ENCODE data around the gene SRPK2. TPM values are rescaled to one million over a fixed set of nuclear protein-coding genes. Genes with fewer than 3 reads are reported as not detected.
A peak's percentile ranks its signal among the peaks of the same experiment; 100 is the strongest.
"Not testable (repeated sequence)": the region's sequence is repeated elsewhere in the genome, so short reads cannot be mapped to it uniquely, and the experiment has no call there.

Gene SRPK2
- total RNA-seq, 1 donor from 2014 or later = 54.1 TPM

GRCh38 chr7:105198223-105198622 is 190.5 kb downstream of the SRPK2 start:
- Histone ChIP-seq H3K4me2 (no peak overlapping the region), H3K9ac (no peak overlapping the region), H3K79me2 (ENCODE audit: low read depth) (peaks cover 11% of the 10 kb centered on the region), H2AFZ (replicated peaks) (no peak overlapping the region), H3K36me3 (no peaks in the 10 kb centered on the region), H3F3A (ENCODE audit: low read depth) (no peaks in the 10 kb centered on the region), H4K20me1 (ENCODE audit: low read depth) (peaks cover 7% of the 10 kb centered on the region), H3K4me1 (peaks cover 18% of the 10 kb centered on the region), H3K4me3 (no peak overlapping the region), H3K9me3 (ENCODE audit: low read depth) (no peaks in the 10 kb centered on the region), H3K27ac (no peak overlapping the region), H3K27me3 (no peaks in the 10 kb centered on the region)
- peak; percentile 15 for DNase-seq (ENCODE audit: low spot score)
- peak overlapping the region; percentile 4 for H3K27ac Mint-ChIP-seq
- H3K36me3 Mint-ChIP-seq = peaks cover 27% of the 10 kb centered on the region
- no peaks in the 10 kb centered on the region for H3K9me3 Mint-ChIP-seq
- TF ChIP-seq CTCF (IDR thresholded peaks at IDR 0.05) = no peak
- TF ChIP-seq EZH2 (IDR thresholded peaks at IDR 0.05) = no peak
- TF ChIP-seq EZH2phosphoT487 (IDR thresholded peaks at IDR 0.05) = no peak
- peaks cover 15% of the 10 kb centered on the region for H3K4me1 Mint-ChIP-seq
- H3K4me3 Mint-ChIP-seq = no peak overlapping the region
- H3K27me3 Mint-ChIP-seq (ENCODE audit: insufficient read depth, low read depth) = peaks cover 2% of the 10 kb centered on the region

DNA sequence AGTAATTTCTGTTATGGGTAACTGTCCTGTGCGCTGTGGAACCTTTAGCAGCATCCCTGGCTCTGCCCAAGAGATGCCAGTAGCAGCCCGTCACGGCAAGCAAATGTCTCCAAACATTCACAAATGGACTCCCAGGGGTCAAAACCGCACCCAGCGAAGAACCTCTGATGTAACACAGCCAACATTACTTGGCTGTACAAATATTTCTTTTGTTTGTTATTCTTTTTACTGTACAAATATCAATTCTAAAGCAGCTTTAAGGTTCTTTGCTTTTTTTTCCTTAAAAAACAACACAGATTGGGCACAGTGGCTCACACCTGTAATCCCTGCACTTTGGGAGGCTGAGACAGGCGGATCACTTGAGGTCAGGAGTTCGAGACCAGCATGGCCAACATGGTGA is 192.2 kb downstream of the SRPK2 start:
- Mint-ChIP-seq H3K9me3 (no peaks in the 10 kb centered on the region), H3K36me3 (peaks cover 17% of the 10 kb centered on the region), H3K4me3 (no peak overlapping the region), H3K4me1 (peaks cover 9% of the 10 kb centered on the region), H3K27ac (no peak overlapping the region), H3K27me3 (ENCODE audit: insufficient read depth, low read depth) (peaks cover 2% of the 10 kb centered on the region)
- Histone ChIP-seq H3K79me2 (ENCODE audit: low read depth) (peaks cover 11% of the 10 kb centered on the region), H2AFZ (replicated peaks) (no peak overlapping the region), H3K4me2 (no peak overlapping the region), H3K27me3 (no peaks in the 10 kb centered on the region), H3K27ac (no peak overlapping the region), H4K20me1 (ENCODE audit: low read depth) (peaks cover 5% of the 10 kb centered on the region), H3K9ac (no peak overlapping the region), H3K4me3 (no peak overlapping the region), H3K36me3 (no peaks in the 10 kb centered on the region), H3K9me3 (ENCODE audit: low read depth) (no peaks in the 10 kb centered on the region), H3K4me1 (peaks cover 12% of the 10 kb centered on the region), H3F3A (ENCODE audit: low read depth) (no peaks in the 10 kb centered on the region)
- no peak for TF ChIP-seq EZH2phosphoT487 (IDR thresholded peaks at IDR 0.05)
- TF ChIP-seq CTCF (IDR thresholded peaks at IDR 0.05) = no peak
- no peak for TF ChIP-seq EZH2 (IDR thresholded peaks at IDR 0.05)
- no peak for DNase-seq (ENCODE audit: low spot score)

DNA sequence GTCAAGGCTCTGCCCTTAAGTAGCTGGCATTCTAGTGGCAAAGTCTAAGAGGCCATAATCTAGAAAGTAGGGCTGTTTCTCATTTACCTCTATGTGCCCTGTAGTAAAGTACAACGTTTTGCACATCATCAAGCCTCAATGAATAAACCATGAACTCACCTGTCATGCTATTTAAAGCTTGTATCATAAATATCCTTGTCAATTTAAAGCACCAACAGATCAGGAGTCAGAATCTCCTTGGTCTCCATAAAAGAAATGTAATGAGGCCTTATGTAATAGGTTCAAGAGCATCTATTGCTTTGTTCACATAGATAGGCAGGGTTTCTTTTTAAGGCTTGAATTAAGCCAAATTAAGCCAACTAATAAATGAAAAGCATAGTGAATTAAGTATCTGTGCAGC is 192.8 kb downstream of the SRPK2 start:
- Histone ChIP-seq H3K4me3 (no peak overlapping the region), H3K79me2 (ENCODE audit: low read depth) (peaks cover 11% of the 10 kb centered on the region), H3K27ac (no peak overlapping the region), H3K27me3 (no peaks in the 10 kb centered on the region), H3K4me1 (peaks cover 12% of the 10 kb centered on the region), H3F3A (ENCODE audit: low read depth) (no peaks in the 10 kb centered on the region), H3K9me3 (ENCODE audit: low read depth) (no peaks in the 10 kb centered on the region), H4K20me1 (ENCODE audit: low read depth) (peaks cover 5% of the 10 kb centered on the region), H2AFZ (replicated peaks) (no peak overlapping the region), H3K9ac (no peak overlapping the region), H3K4me2 (no peak overlapping the region), H3K36me3 (no peaks in the 10 kb centered on the region)
- no peaks in the 10 kb centered on the region for H3K9me3 Mint-ChIP-seq
- peaks cover 2% of the 10 kb centered on the region for H3K27me3 Mint-ChIP-seq (ENCODE audit: insufficient read depth, low read depth)
- H3K36me3 Mint-ChIP-seq = peaks cover 17% of the 10 kb centered on the region
- no peak overlapping the region for H3K27ac Mint-ChIP-seq
- no peak overlapping the region for H3K4me3 Mint-ChIP-seq
- peaks cover 9% of the 10 kb centered on the region for H3K4me1 Mint-ChIP-seq
- TF ChIP-seq EZH2 (IDR thresholded peaks at IDR 0.05) (no peak), EZH2phosphoT487 (IDR thresholded peaks at IDR 0.05) (no peak), CTCF (IDR thresholded peaks at IDR 0.05) (no peak)
- DNase-seq (ENCODE audit: low spot score) = no peak

GRCh38 chr7:105194959-105195358 is 193.8 kb downstream of the SRPK2 start:
- H3K79me2 ChIP-seq (ENCODE audit: low read depth) = peaks cover 11% of the 10 kb centered on the region
- not testable (repeated sequence) for H3K36me3 Mint-ChIP-seq; H3K4me3 Mint-ChIP-seq; H3K27me3 Mint-ChIP-seq (ENCODE audit: insufficient read depth, low read depth); H3K27me3 ChIP-seq; H3K4me3 ChIP-seq; H4K20me1 ChIP-seq (ENCODE audit: low read depth); H3K27ac Mint-ChIP-seq; H3K9ac ChIP-seq; H2AFZ ChIP-seq (replicated peaks); H3K9me3 Mint-ChIP-seq; H3K4me1 Mint-ChIP-seq; DNase-seq (ENCODE audit: low spot score); H3K36me3 ChIP-seq; H3K27ac ChIP-seq; H3K4me2 ChIP-seq; H3F3A ChIP-seq (ENCODE audit: low read depth); H3K9me3 ChIP-seq (ENCODE audit: low read depth)
- H3K4me1 ChIP-seq = peaks cover 12% of the 10 kb centered on the region

Data from neural progenitor cell (in vitro differentiated cells).